ELR (cell line): ENCODE measurements around the gene FHOD1.

Experiments
- DNase-seq: peaks from one replicate; pipeline ENCODE4 v3.0.0-alpha.2; 2015; ENCODE audit warnings: low read depth

Gene FHOD1

GRCh38 chr16:67277294-67277998, 30.2 kb upstream of the FHOD1 start:
- peak; percentile 99 for DNase-seq

DNA sequence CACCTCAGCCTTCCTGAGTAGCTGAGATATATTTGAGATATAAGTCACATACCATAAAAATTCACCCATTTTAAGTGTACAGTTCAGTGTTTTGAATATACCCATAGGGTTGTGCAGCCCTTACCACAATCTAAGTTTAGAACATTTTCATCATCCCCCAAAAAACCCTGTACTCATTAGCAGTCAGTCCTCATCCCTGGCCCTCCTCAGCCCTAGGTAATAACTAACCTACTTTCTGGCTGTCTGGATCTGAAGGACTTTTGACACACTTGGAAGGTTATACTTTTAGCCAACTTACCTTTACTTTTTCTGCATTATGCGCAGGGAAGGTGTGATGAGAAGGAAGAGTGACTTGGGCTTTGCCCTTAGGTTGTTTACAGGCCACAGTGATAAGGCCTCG, 28.0 kb upstream of the FHOD1 start:
- no peak for DNase-seq

GRCh38 chr16:67271446-67271845, 24.2 kb upstream of the FHOD1 start:
- DNase-seq = no peak

- no peak for DNase-seq
Measured at GRCh38 chr16:67270931-67271338, 23.7 kb upstream of the FHOD1 start.

DNA sequence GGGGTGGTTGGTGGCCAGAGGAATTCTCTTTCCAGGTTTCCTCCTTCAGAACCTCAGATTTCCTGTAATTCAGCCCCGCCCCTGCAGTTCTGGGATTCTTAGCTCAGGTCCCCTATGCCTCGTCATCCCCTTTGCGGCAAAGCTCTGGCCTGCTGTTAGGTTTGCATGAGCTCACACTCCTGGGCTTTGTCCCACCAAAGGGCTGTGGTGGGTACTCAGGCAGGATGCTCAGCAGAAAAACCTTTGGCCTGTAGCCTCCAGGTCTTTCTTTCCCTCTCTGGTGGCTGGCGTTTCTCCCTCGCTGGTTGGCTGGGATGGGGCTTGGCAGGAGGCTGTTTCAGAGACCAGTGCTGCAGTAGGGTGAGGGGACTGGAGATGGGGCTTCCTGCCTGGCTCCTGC, 22.5 kb upstream of the FHOD1 start:
- peak; percentile 86 for DNase-seq

DNA sequence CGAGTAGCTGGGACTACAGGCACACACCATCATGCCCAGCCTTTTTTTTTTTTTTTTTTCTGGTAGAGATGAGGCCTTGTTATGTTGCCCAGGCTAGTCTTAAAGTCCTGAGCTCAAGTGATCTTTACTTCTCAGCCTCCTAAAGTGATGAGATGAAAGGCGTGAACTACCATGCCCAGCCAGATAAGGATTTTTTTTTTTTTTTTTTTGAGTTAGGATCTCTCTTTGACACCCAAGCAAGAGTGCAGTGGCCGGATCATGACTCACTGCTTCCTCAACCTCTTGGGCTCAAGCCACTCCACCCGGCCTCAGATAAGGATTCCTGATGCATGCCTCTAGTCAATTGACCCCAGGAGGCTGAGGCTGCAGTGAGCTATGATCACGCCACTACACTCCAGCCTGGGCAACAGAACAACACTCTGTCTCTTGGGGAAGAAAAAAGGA, 20.9 kb upstream of the FHOD1 start:
- peak; percentile 97 for DNase-seq

GRCh38 chr16:67265834-67266233, 18.6 kb upstream of the FHOD1 start:
- no peak for DNase-seq

DNA sequence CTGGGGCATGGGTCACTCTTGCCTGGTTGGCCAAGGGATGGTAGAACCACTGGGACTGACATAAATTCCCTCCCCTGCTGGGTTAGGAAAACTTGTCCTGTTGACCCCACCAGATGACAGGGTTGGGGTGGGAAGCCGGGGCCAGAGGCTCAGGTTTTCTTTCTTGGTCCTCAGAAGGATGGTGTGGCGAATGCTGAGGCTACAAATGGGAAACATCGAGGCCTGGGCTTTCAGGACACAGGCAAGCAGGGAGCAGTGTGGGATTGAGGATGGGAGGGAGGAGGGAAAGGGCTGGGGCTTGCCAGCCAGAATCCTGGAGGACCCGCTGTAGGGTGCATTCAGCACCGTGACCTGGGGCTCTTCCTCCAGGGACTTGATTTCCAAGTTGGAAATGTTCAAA, 17.6 kb upstream of the FHOD1 start:
- no peak for DNase-seq

- DNase-seq = peak; percentile 31
Measured at GRCh38 chr16:67264277-67264676, 17.0 kb upstream of the FHOD1 start.

- DNase-seq = no peak
Measured at GRCh38 chr16:67263201-67263600, 15.9 kb upstream of the FHOD1 start.

GRCh38 chr16:67260426-67261063, 13.3 kb upstream of the FHOD1 start:
- peak; percentile 71 for DNase-seq

GRCh38 chr16:67259705-67260104, 12.4 kb upstream of the FHOD1 start:
- DNase-seq = no peak

DNA sequence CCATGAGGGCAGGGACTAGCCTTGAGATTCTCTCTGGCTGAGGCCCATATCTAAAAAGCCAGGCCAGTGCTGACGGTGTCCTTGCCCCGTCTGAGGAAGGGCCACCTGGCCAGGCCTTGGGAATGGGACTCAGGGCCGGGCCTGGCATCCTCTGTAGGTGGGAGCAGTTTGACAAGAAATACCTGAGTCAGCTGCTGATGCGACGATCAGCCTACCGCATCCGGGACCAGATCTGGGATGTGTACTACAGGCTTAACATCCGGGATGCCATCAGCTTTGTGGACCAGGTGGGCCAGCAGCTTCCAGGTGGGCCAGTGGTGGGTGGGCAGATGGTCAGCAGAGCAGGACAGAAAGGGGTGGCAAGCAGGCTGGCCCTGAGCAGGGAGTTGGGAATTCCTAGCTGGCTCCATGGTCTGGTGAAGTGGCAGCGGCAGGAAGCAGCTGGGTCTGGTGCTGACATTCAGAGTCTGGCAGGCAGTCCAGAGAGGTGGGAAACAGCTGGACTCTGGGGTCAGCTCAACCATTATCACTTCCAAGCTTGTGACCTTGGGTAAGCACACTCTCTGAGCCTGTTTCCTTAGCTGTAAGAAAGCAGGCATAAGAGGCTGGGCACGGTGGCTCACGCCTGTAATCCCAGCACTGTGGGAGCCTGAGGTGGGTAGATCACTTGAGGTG, 11.0 kb upstream of the FHOD1 start:
- no peak for DNase-seq

- DNase-seq = no peak
Measured at GRCh38 chr16:67257486-67258160, 10.3 kb upstream of the FHOD1 start.

GRCh38 chr16:67256701-67257230, 9.5 kb upstream of the FHOD1 start:
- DNase-seq = no peak

GRCh38 chr16:67255553-67256221, 8.4 kb upstream of the FHOD1 start:
- DNase-seq = no peak

DNA sequence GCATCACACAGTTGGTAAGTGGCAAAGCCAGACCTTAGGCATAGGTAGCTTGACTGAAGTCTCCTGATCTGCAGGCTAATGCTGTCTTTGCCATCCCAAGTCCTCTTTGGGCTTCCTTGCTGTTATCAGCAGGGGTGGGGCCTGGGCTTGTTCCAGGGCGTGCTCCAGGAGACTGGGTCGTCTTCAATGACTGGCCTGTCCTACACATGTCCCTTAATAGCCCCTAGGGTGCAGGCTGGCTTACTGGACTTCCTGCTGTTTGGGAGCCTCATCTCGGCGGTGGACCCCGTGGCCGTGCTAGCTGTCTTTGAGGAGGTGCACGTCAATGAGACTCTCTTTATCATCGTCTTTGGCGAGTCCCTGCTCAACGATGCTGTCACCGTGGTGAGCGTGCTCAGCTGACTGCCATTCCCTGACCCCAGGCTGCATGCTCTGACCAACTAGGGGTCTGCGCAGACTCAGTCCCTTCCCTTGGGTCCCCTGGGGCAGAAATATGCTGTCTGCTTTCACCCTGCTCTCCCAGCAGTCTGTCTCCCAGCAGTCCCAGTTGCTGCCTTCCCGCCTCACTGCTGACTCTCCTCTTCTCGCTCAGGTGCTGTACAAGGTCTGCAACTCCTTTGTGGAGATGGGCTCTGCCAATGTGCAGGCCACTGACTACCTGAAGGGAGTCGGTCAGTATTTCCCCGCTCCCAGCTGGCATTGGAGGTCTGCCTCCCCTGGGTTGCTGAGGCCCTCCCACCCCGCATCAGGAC, 7.7 kb upstream of the FHOD1 start:
- DNase-seq = no peak

DNA sequence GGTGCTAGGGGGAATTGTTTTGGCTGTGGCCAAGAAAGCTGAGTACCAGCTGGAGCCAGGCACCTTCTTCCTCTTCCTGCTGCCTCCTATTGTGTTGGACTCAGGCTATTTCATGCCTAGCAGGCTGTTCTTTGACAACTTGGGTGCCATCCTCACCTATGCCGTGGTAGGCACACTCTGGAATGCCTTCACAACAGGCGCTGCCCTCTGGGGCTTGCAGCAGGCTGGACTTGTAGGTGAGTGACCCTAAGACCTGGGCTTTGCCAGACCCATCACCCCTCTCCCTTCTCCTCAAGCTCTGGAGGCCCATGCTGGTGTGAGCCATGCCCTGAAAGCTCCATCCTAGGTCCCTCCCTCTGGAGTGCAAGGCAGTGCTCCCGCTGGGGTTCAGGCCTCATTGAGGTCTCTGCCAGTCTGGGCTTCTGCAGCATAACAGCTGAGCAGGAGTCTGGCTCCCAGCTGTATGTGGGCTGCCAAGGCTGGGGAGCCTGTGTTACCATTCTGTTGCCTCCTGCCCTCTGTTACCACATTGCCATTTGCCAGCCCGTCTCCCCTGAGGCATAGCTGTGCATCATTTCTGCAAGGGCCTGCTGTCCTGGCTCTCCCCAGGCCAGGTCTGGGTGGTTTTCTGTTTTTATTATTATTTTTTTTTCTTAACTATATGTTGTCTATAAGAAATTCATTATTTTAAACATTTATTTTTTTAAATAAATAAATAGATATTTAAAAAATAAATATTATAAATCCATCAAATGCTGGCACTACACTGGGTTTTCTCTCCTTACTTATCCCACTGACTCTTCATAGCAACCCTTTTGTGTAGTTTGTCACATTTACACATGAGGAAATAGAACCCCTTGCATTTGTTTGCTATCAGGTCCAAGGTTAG, 5.6 kb upstream of the FHOD1 start:
- DNase-seq = no peak

DNA sequence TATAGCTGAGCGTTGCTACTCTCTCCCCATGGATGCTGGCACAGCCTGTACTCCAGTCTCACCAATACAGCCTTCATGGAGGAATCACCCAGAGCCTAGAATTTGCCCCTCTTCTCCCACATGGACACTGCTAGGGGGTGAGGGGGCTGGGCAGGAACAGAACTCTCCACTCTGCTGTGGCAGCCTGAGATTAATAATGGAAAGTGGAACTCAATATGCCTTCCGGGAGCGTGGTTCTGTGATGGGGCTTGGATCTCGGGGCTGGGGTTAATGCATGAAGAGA, 2.7 kb upstream of the FHOD1 start:
- no peak for DNase-seq
